Gastroesophageal sphincter (tissue), 3 donors: Measurements from ENCODE around the gene KLHDC8A.

Source experiments
- EP300 ChIP-seq: sonication (generic); formaldehyde crosslinking; IDR thresholded peaks from one replicate; pipeline ENCODE4 v1.6.1; 2017; ENCODE audit warnings: antibody characterized with exemption, mild to moderate bottlenecking
- POLR2A ChIP-seq, 2 donors: fragments of 450-650 bp; IDR thresholded peaks; one replicate each; pipeline ENCODE4 v1.6.1; 2017; ENCODE audit warnings: antibody characterized with exemption in 2 of 2, mild to moderate bottlenecking in 2 of 2, moderate library complexity in 1 of 2
- POLR2AphosphoS5 ChIP-seq: sonication (generic); formaldehyde crosslinking; IDR thresholded peaks from one replicate; pipeline ENCODE4 v1.6.1; 2017; ENCODE audit warnings: antibody characterized with exemption
- TF ChIP-seq, protein P1 (sequence below), 4 experiments: fragments of 200-600 bp in 2 of 4; fragments of 450-650 bp in 2 of 4; sonication (generic) in 1 of 4; IDR thresholded peaks; one replicate each; pipeline ENCODE4 v1.5.1; 2017 to 2019; ENCODE audit warnings: antibody characterized with exemption in 4 of 4, mild to moderate bottlenecking in 2 of 4, moderate library complexity in 2 of 4

DNA sequence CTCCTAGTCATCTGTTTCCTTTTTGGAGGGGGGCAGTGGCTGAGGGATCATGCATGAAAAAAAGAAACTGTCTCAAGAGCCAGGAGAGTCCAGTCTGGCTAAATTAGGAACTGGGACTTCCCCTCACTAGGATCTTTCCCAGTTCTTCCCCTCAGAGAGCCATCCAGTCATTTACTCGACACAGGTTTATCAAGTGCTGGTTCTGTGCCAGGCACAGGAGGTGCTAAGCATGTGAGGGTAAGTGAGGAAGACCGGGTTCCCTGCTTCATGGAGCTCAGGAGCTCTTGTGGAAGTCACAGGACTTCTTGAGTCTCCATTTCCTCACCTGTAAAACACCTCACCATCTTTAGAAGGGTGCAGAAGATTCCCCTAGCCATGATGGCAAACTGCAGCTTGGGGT lies 26.6 kb downstream of the KLHDC8A start:
- TF ChIP-seq POLR2A (IDR thresholded peaks at IDR 0.05) (no peak), EP300 (no peak), POLR2AphosphoS5 (no peak)
- TF ChIP-seq, protein P1, sequence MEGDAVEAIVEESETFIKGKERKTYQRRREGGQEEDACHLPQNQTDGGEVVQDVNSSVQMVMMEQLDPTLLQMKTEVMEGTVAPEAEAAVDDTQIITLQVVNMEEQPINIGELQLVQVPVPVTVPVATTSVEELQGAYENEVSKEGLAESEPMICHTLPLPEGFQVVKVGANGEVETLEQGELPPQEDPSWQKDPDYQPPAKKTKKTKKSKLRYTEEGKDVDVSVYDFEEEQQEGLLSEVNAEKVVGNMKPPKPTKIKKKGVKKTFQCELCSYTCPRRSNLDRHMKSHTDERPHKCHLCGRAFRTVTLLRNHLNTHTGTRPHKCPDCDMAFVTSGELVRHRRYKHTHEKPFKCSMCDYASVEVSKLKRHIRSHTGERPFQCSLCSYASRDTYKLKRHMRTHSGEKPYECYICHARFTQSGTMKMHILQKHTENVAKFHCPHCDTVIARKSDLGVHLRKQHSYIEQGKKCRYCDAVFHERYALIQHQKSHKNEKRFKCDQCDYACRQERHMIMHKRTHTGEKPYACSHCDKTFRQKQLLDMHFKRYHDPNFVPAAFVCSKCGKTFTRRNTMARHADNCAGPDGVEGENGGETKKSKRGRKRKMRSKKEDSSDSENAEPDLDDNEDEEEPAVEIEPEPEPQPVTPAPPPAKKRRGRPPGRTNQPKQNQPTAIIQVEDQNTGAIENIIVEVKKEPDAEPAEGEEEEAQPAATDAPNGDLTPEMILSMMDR (IDR thresholded peaks at IDR 0.05): no peak
